Measurements from ENCODE around the gene GPRC6A.

DNA sequence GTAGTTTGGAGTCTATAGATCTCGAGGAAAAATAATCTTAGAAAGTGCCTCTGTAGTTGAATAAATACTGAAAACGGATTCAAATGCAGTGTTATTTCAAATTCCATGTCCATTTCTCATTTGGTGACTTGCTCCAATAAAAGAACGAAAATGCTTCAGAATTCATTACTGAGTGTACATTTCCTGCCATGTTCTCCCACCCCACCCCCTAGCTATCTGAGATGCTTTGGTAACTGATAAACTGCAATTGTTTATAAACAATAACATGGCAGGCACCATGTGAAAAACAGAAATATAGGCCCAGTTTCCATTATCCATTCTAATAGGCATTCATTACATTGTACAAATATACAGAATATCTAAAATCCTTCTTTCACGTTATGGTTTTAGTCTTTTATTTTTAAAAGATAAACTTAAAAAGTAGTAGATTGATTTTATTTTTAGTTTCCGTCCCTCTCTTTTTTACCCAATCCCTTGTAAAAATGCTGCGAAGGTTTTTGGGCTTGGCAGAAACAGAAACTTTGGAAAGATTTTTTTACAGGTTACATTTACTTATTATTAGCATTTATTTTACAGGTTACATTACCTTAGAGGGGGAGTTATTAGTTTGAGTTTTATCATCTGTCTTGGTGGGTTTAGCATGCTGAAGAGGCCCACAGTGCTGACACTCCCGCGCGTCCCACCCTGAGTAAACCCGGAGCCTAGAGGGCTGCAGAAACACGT, 64.8 kb downstream of the GPRC6A start:
- no peak for TF ChIP-seq CTCF (IDR thresholded peaks at IDR 0.05; ENCODE audit: low read length)
- no peak for TF ChIP-seq EZH2 (IDR thresholded peaks at IDR 0.05; ENCODE audit: borderline replicate concordance, low read length)
